Superior temporal gyrus (tissue), 1 donor: ENCODE measurements around the gene PPP6R2.
"Not testable (repeated sequence)": the region's sequence is repeated elsewhere in the genome, so short reads cannot be mapped to it uniquely, and the experiment has no call there.

Experiments
- DNase-seq: peaks from one replicate; pipeline ENCODE4 v3.0.0-alpha.2; 2016; ENCODE audit errors: extremely low spot score

Gene PPP6R2

GRCh38 chr22:50399751-50400331 is 56.7 kb downstream of the PPP6R2 start:
- peak; percentile 73 for DNase-seq

GRCh38 chr22:50400406-50400805 is 57.3 kb downstream of the PPP6R2 start:
- no peak for DNase-seq

- DNase-seq, result no peak
Measured at GRCh38 chr22:50400931-50401330, 57.8 kb downstream of the PPP6R2 start.

- no peak for DNase-seq
Measured at GRCh38 chr22:50401907-50402306, 58.8 kb downstream of the PPP6R2 start.

GRCh38 chr22:50403701-50404101 is 60.6 kb downstream of the PPP6R2 start:
- DNase-seq, result no peak

GRCh38 chr22:50406416-50407170 is 63.5 kb downstream of the PPP6R2 start:
- DNase-seq, result no peak

- no peak for DNase-seq
Measured at GRCh38 chr22:50408311-50408710, 65.2 kb downstream of the PPP6R2 start.

GRCh38 chr22:50408954-50409353 is 65.8 kb downstream of the PPP6R2 start:
- not testable (repeated sequence) for DNase-seq

GRCh38 chr22:50414476-50415248 is 71.5 kb downstream of the PPP6R2 start:
- DNase-seq, result no peak

GRCh38 chr22:50415426-50415825 is 72.3 kb downstream of the PPP6R2 start:
- DNase-seq, result no peak

- no peak for DNase-seq
Measured at GRCh38 chr22:50416996-50417395, 73.9 kb downstream of the PPP6R2 start.

GRCh38 chr22:50417411-50418210 is 74.5 kb downstream of the PPP6R2 start:
- no peak for DNase-seq

- peak; percentile 65 for DNase-seq
Measured at GRCh38 chr22:50418624-50419023, 75.5 kb downstream of the PPP6R2 start.

GRCh38 chr22:50419116-50419515 is 76.0 kb downstream of the PPP6R2 start:
- no peak for DNase-seq

GRCh38 chr22:50420015-50420414 is 76.9 kb downstream of the PPP6R2 start:
- DNase-seq, result no peak

GRCh38 chr22:50420581-50420980 is 77.5 kb downstream of the PPP6R2 start:
- no peak for DNase-seq

GRCh38 chr22:50422046-50422445 is 78.9 kb downstream of the PPP6R2 start:
- DNase-seq, result no peak

- DNase-seq, result no peak
Measured at GRCh38 chr22:50422961-50423815, 80.1 kb downstream of the PPP6R2 start.

GRCh38 chr22:50423956-50424355 is 80.8 kb downstream of the PPP6R2 start:
- DNase-seq, result no peak

- DNase-seq, result no peak
Measured at GRCh38 chr22:50425179-50425916, 82.2 kb downstream of the PPP6R2 start.
